Urinary bladder (tissue), 4 donors: ENCODE data around the gene KRTCAP2. TPM values are rescaled to one million over a fixed set of nuclear protein-coding genes. Genes with fewer than 3 reads are reported as not detected.
"Not testable (repeated sequence)": the region's sequence is repeated elsewhere in the genome, so short reads cannot be mapped to it uniquely, and the experiment has no call there.

Experiments
- DNase-seq: peaks from one replicate; pipeline ENCODE4 v3.0.0-alpha.2; 2015; ENCODE audit errors: extremely low spot score
- H3K27ac ChIP-seq: one replicate; pipeline ENCODE4 v1.5.1; 2013; ENCODE audit warnings: low read depth, mild to moderate bottlenecking, moderate library complexity
- H3K36me3 ChIP-seq: one replicate; pipeline ENCODE4 v1.6.1; 2013; ENCODE audit warnings: mild to moderate bottlenecking, moderate library complexity; ENCODE audit not compliant: insufficient read depth
- H3K4me1 ChIP-seq: one replicate; pipeline ENCODE4 v1.6.1; 2013; ENCODE audit warnings: mild to moderate bottlenecking, moderate library complexity; ENCODE audit not compliant: insufficient read depth
- H3K4me3 ChIP-seq: one replicate; pipeline ENCODE4 v1.5.1; 2013; ENCODE audit warnings: low read depth, low read length
- WGBS: extraction: QIAGEN DNeasy Blood & Tissue Kit; methylation state at CpG from one replicate; pipeline ENCODE4 v1.1.7; 2013; 5-methylcytosine and 5-hydroxymethylcytosine counted together
- polyA plus RNA-seq: library from polyadenylated mRNA; stranded (reverse); fragments of 200-250 nt; gene quantifications from one replicate; pipeline ENCODE4 v1.2.3, GENCODE V29; 2013
- total RNA-seq: library from RNA; depleted of rRNA; stranded (reverse); fragments of >200 nt; gene quantifications from one replicate; pipeline ENCODE4 v1.2.3, GENCODE V29; 2014
- donor health status: healthy with polysubstance abuse.
- donor health status: healthy.

Gene KRTCAP2
- total and polyA plus RNA-seq, 2 donors = 53.0 to 266 TPM

GRCh38 chr1:155195201-155196102 lies 22.3 kb upstream of the KRTCAP2 start:
- Histone ChIP-seq H3K4me3 (peak overlapping the region; percentile 44), H3K27ac (no peak overlapping the region), H3K36me3 (no peaks in the 10 kb centered on the region), H3K4me1 (no peaks in the 10 kb centered on the region)
- WGBS = 17% methylated on average over 27 of the region's 27 CpGs
- no peak for DNase-seq

GRCh38 chr1:155193991-155194240 lies 20.8 kb upstream of the KRTCAP2 start:
- H3K4me3 ChIP-seq = peak overlapping the region; percentile 44
- not testable (repeated sequence) for H3K4me1 ChIP-seq, DNase-seq, H3K36me3 ChIP-seq
- peak overlapping the region; percentile 73 for H3K27ac ChIP-seq
- 4% methylated on average over 16 of the region's 16 CpGs for WGBS

DNA sequence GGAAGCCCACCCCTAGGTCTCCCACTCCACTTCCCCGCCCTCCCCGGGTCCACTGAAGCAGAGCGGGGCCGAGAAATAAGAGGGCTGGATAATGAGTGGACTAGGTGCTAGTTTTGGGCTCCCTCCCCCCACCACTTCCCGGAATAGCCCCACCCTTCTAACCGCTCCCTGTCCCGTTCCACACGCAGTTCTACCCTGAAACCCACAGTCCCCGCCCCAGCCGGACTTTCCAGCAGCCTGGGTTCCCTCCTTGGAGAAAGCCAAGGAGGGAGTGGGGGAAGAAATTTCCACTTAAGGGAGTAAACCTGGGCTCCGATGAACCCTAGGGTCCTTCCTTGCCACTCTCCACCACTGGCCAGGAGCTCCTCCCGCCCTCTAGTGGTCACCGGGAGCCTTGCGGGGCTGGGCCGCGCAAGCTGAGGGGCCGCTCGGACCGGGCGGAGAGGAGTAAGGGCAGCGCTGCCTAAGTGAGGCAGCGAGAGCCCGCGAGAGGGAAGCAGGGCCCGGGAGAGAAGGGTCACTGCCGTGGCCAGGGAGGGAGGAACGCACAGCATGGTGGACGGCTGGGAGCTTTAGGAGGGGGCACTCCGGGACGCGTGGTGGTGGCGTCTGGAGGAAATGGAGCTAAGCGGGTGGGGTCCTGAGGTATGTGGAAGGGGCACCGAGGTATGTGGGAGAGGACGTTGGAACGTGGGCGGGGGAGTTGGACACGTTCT lies 20.3 kb upstream of the KRTCAP2 start:
- H3K4me3 ChIP-seq = peak overlapping the region; percentile 44
- WGBS = under 1% methylated on average over 38 of the region's 38 CpGs
- H3K4me1 ChIP-seq = no peaks in the 10 kb centered on the region
- no peaks in the 10 kb centered on the region for H3K36me3 ChIP-seq
- peak overlapping the region; percentile 73 for H3K27ac ChIP-seq
- no peak for DNase-seq

DNA sequence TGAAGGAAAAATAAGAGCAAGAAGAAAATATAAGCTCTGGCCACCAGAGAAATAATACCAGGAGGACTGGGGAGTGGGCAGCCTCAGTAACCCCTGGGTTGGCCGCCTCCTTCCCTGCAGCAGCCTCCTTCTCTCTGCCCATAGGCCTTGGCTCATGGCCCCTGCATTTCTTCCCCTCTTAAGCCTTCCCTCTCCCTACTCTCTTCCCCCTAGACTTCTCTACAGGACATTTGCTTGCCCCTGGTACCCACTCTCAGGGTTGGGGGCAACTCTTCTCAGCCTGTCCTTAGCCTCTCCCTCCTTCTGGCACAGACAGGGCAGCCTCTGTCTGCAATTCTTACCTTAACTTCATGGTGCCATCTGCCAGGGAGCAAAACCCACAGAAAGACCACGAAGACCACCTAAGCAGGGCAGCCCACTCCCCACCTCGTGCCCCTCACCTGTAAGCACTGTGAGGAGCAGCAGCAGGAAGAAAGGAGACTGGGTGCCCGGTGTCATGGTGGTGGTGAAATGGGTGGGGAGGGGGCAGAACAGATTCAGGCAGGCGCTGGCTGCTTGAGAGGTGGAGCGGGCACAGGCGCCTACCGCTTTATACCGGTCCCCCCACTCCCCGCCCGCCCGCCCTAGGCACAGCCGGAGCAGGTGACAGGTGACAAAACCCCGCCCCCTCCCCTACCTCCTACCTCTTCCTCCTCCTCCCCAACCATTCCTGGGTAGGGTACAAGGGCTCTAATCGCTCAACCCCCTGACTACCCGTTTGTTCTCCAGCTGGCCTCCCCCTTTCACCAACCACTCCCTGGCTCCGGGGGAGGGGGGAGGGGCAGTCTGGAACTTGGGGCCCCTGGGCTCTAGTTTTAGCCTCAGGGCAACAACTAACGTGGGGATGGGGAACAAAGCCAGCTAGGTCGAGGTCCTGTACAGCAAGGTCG lies 19.5 kb upstream of the KRTCAP2 start:
- peak overlapping the region; percentile 65 for H3K27ac ChIP-seq
- peak overlapping the region; percentile 44 for H3K4me3 ChIP-seq
- 44% methylated on average over 20 of the region's 20 CpGs for WGBS
- no peak for DNase-seq
- H3K4me1 ChIP-seq = no peaks in the 10 kb centered on the region
- no peaks in the 10 kb centered on the region for H3K36me3 ChIP-seq

- no peak for DNase-seq
- WGBS = 91% methylated on average over 17 of the region's 17 CpGs
- Histone ChIP-seq H3K4me3 (no peak overlapping the region), H3K27ac (no peak overlapping the region), H3K36me3 (no peaks in the 10 kb centered on the region), H3K4me1 (no peaks in the 10 kb centered on the region)
Observed at GRCh38 chr1:155191904-155192303, 18.8 kb upstream of the KRTCAP2 start.

- not testable (repeated sequence) for DNase-seq, H3K4me1 ChIP-seq, H3K27ac ChIP-seq, H3K36me3 ChIP-seq, H3K4me3 ChIP-seq
- 95% methylated on average over 25 of the region's 45 CpGs for WGBS
Observed at GRCh38 chr1:155189926-155190325, 16.8 kb upstream of the KRTCAP2 start.

DNA sequence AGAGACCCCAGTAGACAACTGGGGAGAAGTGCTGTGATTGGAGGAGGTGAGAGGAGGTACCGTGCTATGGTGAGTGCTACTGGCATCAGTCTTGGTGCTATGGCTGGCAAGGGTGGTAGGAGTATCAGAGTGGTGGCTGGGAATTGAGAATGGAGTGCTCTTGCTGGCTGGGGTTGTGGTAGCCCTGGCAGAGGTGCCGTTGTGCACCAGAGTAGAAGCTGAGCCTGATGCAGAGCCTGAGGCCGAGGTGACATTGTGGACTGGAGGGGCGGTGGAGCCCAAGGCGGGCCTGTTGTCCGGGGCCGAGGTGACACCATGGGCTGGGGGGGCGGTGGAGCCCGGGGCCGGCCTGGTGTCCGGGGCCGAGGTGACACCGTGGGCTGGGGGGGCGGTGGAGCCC lies 15.2 kb upstream of the KRTCAP2 start:
- Histone ChIP-seq H3K27ac (no peak overlapping the region), H3K36me3 (no peaks in the 10 kb centered on the region), H3K4me1 (no peaks in the 10 kb centered on the region), H3K4me3 (no peak overlapping the region)
- no peak for DNase-seq
- 84% methylated on average over 14 of the region's 14 CpGs for WGBS

- 69% methylated on average over 16 of the region's 16 CpGs for WGBS
- H3K27ac ChIP-seq = no peak overlapping the region
- no peak for DNase-seq
- no peaks in the 10 kb centered on the region for H3K36me3 ChIP-seq
- no peaks in the 10 kb centered on the region for H3K4me1 ChIP-seq
- no peak overlapping the region for H3K4me3 ChIP-seq
Observed at GRCh38 chr1:155187456-155187891, 14.4 kb upstream of the KRTCAP2 start.

- no peak overlapping the region for H3K4me3 ChIP-seq
- DNase-seq = no peak
- WGBS = 71% methylated on average over 14 of the region's 14 CpGs
- H3K36me3 ChIP-seq = no peaks in the 10 kb centered on the region
- no peaks in the 10 kb centered on the region for H3K4me1 ChIP-seq
- H3K27ac ChIP-seq = no peak overlapping the region
Observed at GRCh38 chr1:155186794-155187455, 13.8 kb upstream of the KRTCAP2 start.

GRCh38 chr1:155186067-155186793 lies 13.1 kb upstream of the KRTCAP2 start:
- no peak overlapping the region for H3K4me3 ChIP-seq
- no peaks in the 10 kb centered on the region for H3K36me3 ChIP-seq
- H3K4me1 ChIP-seq = no peaks in the 10 kb centered on the region
- H3K27ac ChIP-seq = no peak overlapping the region
- no peak for DNase-seq
- 68% methylated on average over 8 of the region's 8 CpGs for WGBS

- Histone ChIP-seq H3K36me3 (no peaks in the 10 kb centered on the region), H3K4me1 (no peaks in the 10 kb centered on the region), H3K4me3 (no peak overlapping the region), H3K27ac (no peak overlapping the region)
- 68% methylated on average over 6 of the region's 6 CpGs for WGBS
- no peak for DNase-seq
Observed at GRCh38 chr1:155185783-155186066, 12.6 kb upstream of the KRTCAP2 start.

- Histone ChIP-seq H3K4me3 (no peak overlapping the region), H3K36me3 (no peaks in the 10 kb centered on the region), H3K27ac (no peak overlapping the region), H3K4me1 (no peaks in the 10 kb centered on the region)
- 62% methylated on average over 21 of the region's 21 CpGs for WGBS
- no peak for DNase-seq
Observed at GRCh38 chr1:155184835-155185782, 12.0 kb upstream of the KRTCAP2 start.
